WTC11 (cell line): ENCODE results near the gene PDSS2. TPM values are rescaled to one million over a fixed set of nuclear protein-coding genes. Genes with fewer than 3 reads are reported as not detected.

ENCODE experiments used
- ATAC-seq: fragments of 200-7000 bp; cut with Tn5 transposase; 2 replicates; pipeline ENCODE4 v1.10.0; 2021; ENCODE audit warnings: mild to moderate bottlenecking, moderate library complexity
- CTCF ChIA-PET: fragments of 300-600 bp; sonication (Branson Sonifier 250); formaldehyde crosslinking; loops from one replicate; lab custom pipeline; 2021; ENCODE audit warnings: antibody characterized with exemption; lab: Charles Lee
- POLR2A ChIA-PET: fragments of 350-600 bp; sonication (Branson Sonifier 250); formaldehyde crosslinking; loops from one replicate; lab custom pipeline; 2021; ENCODE audit warnings: antibody characterized with exemption; lab: Charles Lee
- DNase-seq: peaks from one replicate; pipeline ENCODE4 v3.0.0; 2021; ENCODE audit warnings: low spot score
- H3K27ac Mint-ChIP-seq: 2 replicates; pipeline ENCODE4 v1.8.0; 2021; ENCODE audit warnings: mixed read lengths
- H3K27me3 Mint-ChIP-seq: 2 replicates; pipeline ENCODE4 v1.8.0; 2021; ENCODE audit warnings: low read depth, mild to moderate bottlenecking, moderate library complexity, mixed read lengths
- H3K36me3 Mint-ChIP-seq: 2 replicates; pipeline ENCODE4 v1.8.0; 2021; ENCODE audit warnings: mixed read lengths
- H3K4me1 Mint-ChIP-seq: 2 replicates; pipeline ENCODE4 v1.8.0; 2022; ENCODE audit warnings: mixed read lengths
- H3K4me3 Mint-ChIP-seq: 2 replicates; pipeline ENCODE4 v1.8.0; 2021; ENCODE audit warnings: mild to moderate bottlenecking, moderate library complexity, mixed read lengths
- H3K9me3 Mint-ChIP-seq: 2 replicates; pipeline ENCODE4 v1.8.0; 2021; ENCODE audit warnings: mixed read lengths
- E2F5 ChIP-seq: sonication (generic); formaldehyde crosslinking; IDR thresholded peaks from 2 replicates; pipeline ENCODE4 v1.8.1; 2022; ENCODE audit warnings: mild to moderate bottlenecking, moderate library complexity, missing genetic modification reagents
- ESRRA ChIP-seq: sonication (generic); formaldehyde crosslinking; IDR thresholded peaks from 2 replicates; pipeline ENCODE4 v1.8.1; 2022; ENCODE audit warnings: mild to moderate bottlenecking, missing genetic modification reagents, borderline replicate concordance
- FOXP4 ChIP-seq: sonication (generic); formaldehyde crosslinking; IDR thresholded peaks from 2 replicates; pipeline ENCODE4 v1.8.0; 2022; ENCODE audit warnings: mild to moderate bottlenecking, missing genetic modification reagents
- HMGXB4 ChIP-seq: sonication (generic); formaldehyde crosslinking; IDR thresholded peaks from 2 replicates; pipeline ENCODE4 v1.8.1; 2023; ENCODE audit warnings: mild to moderate bottlenecking, moderate library complexity, missing genetic modification reagents
- NFYB ChIP-seq: sonication (generic); formaldehyde crosslinking; conservative IDR thresholded peaks from 2 replicates; pipeline ENCODE4 v1.8.0; 2022; ENCODE audit warnings: low read depth, missing genetic modification reagents
- PRDM15 ChIP-seq: sonication (generic); formaldehyde crosslinking; IDR thresholded peaks from 2 replicates; pipeline ENCODE4 v1.8.0; 2022; ENCODE audit warnings: missing genetic modification reagents
- ZNF425 ChIP-seq: fragments of 250-450 bp; sonication (Bioruptor Pico); conservative IDR thresholded peaks from 2 replicates; pipeline ENCODE4 v1.9.0; 2021; ENCODE audit warnings: mild to moderate bottlenecking
- ZNF532 ChIP-seq: fragments of 250-450 bp; sonication (Bioruptor Pico); IDR thresholded peaks from 2 replicates; pipeline ENCODE4 v1.9.0; 2021; ENCODE audit warnings: mild to moderate bottlenecking, borderline replicate concordance
- total RNA-seq: library from RNA; stranded (reverse); gene quantifications from 3 replicates; pipeline ENCODE4 v1.2.3, GENCODE V29; 2021

PDSS2 gene
- total RNA-seq, 1 experiment from 2014 or later: 18.3 TPM

GRCh38 chr6:107448776-107449175 is 10.6 kb downstream of the PDSS2 start (continued):
- TF ChIP-seq FOXP4: no peak
- TF ChIP-seq E2F5: no peak
- TF ChIP-seq ZNF532 (CRISPR knock-in tag): no peak
- TF ChIP-seq ZNF425 (CRISPR knock-in tag): no peak
- no peak for TF ChIP-seq ESRRA (CRISPR knock-in tag)
- TF ChIP-seq PRDM15 (CRISPR knock-in tag): no peak

GRCh38 chr6:107447663-107448216 is 11.6 kb downstream of the PDSS2 start:
- H3K4me1 Mint-ChIP-seq: peaks cover 10% of the 10 kb centered on the region; the same call in 1 of the 2 replicates
- ATAC-seq (no peak), DNase-seq (no peak)
- H3K27ac Mint-ChIP-seq: no peak overlapping the region
- H3K9me3 Mint-ChIP-seq: peaks cover 49% of the 10 kb centered on the region
- CTCF ChIA-PET: no interaction called here
- no peak overlapping the region for H3K4me3 Mint-ChIP-seq
- H3K36me3 Mint-ChIP-seq: peaks cover 66% of the 10 kb centered on the region
- H3K27me3 Mint-ChIP-seq: no peaks in the 10 kb centered on the region
- TF ChIP-seq HMGXB4 (CRISPR knock-in tag): no peak
- TF ChIP-seq NFYB: no peak
- POLR2A ChIA-PET: interaction anchor here (0.5 kb wide), 1 partner anchor 245 kb away, joined by 3 read pairs; no protein-coding TSS in a partner anchor
